ENCODE data around the gene LARGE1.

The LARGE1 gene

DNA sequence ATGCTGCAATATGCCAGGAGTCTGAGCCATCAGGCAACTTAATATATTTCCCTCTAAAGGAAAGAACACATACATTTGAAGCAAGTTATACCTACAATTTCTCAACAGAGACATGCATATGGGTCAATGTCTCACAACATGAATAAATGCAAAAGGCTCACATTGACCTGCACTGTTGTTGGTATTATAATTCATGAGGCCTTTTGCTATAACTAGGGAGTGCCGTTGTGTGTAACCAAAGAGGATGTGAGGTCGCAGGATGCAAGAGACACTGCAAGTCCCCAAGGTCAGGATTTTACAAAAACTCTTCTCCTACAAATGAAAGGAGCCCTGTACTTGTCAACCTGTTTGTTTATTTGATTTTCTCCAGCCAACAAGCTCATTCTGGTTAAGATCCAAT is 250.5 kb downstream of the LARGE1 start:
- TF ChIP-seq, protein P1, sequence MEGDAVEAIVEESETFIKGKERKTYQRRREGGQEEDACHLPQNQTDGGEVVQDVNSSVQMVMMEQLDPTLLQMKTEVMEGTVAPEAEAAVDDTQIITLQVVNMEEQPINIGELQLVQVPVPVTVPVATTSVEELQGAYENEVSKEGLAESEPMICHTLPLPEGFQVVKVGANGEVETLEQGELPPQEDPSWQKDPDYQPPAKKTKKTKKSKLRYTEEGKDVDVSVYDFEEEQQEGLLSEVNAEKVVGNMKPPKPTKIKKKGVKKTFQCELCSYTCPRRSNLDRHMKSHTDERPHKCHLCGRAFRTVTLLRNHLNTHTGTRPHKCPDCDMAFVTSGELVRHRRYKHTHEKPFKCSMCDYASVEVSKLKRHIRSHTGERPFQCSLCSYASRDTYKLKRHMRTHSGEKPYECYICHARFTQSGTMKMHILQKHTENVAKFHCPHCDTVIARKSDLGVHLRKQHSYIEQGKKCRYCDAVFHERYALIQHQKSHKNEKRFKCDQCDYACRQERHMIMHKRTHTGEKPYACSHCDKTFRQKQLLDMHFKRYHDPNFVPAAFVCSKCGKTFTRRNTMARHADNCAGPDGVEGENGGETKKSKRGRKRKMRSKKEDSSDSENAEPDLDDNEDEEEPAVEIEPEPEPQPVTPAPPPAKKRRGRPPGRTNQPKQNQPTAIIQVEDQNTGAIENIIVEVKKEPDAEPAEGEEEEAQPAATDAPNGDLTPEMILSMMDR (IDR thresholded peaks at IDR 0.05; ENCODE audit: unreplicated experiment in 3 of 3): no peak
- H3K4me3 Mint-ChIP-seq: no peak overlapping the region
- H3K4me1 Mint-ChIP-seq: peaks cover 21% of the 10 kb centered on the region
- peaks cover 4% of the 10 kb centered on the region for H3K27me3 Mint-ChIP-seq (ENCODE audit: low read depth)
- H3K36me3 Mint-ChIP-seq (ENCODE audit: low read depth): no peaks in the 10 kb centered on the region
- peak overlapping the region in 1 of 3 experiments; percentile 31 for H3K27ac Mint-ChIP-seq
- H3K9me3 Mint-ChIP-seq: no peaks in the 10 kb centered on the region

DNA sequence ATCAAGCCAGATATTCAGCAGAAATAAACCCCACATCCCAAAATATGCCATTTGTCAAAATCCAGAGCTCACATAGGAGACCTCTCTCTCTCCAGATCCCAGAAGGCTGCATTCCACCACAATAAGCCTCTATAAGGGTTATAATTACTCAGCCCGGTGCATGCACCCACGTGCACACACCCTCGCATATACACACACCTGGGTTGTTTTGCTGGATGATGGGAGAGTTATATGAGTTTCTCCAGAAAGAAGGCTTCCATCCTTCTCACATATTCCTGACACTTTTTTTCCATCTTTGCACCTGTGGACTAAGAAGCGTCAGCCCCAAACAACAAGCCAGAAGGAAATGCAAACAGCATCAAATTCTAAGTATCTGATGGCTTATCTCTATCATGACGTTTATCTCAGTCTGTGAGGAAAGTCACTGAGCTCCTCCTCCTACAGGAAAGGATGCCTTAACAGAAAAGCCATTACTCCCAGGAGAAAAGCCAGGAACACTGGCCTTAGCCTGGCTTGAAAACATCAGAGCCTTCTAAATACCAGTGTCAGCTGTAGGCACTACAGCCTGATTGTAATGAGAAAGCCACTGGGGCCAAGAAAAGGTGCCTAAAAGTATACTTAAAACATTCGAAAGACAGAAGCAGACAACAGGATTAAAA is 253.2 kb downstream of the LARGE1 start:
- Mint-ChIP-seq H3K27ac (no peak overlapping the region), H3K4me1 (peaks cover 21% of the 10 kb centered on the region), H3K36me3 (ENCODE audit: low read depth) (no peaks in the 10 kb centered on the region), H3K27me3 (ENCODE audit: low read depth) (peaks cover 7% of the 10 kb centered on the region), H3K9me3 (no peaks in the 10 kb centered on the region), H3K4me3 (no peak overlapping the region)
- TF ChIP-seq, protein P1 (IDR thresholded peaks at IDR 0.05; ENCODE audit: unreplicated experiment in 3 of 3): no peak

DNA sequence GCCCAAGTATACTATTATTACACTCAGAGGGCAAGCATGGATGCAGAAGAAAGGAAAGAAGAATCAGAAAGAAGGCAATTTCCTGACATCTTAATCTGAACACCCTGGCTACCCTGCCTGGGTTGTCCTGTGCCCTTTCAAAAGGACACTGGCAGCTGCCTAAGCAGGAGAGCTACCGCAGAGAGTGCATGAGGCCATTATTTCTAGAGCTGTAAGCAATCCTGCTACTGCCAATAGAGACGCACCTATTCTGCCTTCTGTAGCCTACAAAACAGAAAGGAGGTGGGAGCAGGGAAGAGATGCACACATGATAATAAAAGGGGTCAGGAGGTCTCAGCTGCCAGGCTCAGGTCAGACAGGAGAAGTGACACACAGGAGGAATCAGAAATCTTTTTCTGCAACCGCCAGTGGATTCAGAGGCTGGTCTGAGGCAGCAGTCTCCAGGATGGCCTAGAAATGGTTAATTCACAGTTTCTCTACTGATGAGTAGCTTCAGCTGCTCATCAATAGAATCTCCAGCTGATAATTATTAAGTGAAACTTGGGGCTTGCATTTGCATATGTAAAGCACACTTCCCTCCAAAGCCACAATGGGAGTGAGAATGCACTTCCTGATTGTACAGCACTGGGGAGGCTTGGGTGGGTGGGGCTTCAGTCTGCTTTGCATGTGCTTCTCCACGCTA is 253.9 kb downstream of the LARGE1 start:
- Mint-ChIP-seq H3K27ac (no peak overlapping the region), H3K9me3 (no peaks in the 10 kb centered on the region), H3K4me1 (peaks cover 21% of the 10 kb centered on the region), H3K4me3 (no peak overlapping the region), H3K27me3 (ENCODE audit: low read depth) (peaks cover 7% of the 10 kb centered on the region), H3K36me3 (ENCODE audit: low read depth) (no peaks in the 10 kb centered on the region)
- TF ChIP-seq, protein P1 (IDR thresholded peaks at IDR 0.05; ENCODE audit: unreplicated experiment in 3 of 3): no peak

DNA sequence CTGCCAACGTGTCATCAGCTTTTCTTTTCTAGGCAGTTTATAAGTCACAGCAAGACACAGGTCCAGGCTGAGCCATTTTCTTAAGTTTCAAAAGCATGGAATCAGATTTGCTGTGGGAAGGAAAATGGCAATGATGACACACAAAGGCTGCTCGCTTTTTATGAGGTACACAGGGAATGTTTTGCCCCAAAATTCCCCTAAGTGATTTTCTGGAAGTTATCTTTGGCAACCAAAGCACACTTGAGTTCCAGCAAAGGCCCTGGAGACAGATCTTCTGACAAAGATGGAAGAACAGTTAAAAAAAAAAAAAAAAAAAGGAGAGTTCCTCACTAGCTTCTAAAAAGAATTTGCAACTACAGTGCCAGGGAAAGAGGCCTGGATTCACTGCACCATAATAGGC is 260.8 kb downstream of the LARGE1 start:
- TF ChIP-seq, protein P1 (IDR thresholded peaks at IDR 0.05; ENCODE audit: unreplicated experiment in 3 of 3): no peak
- Mint-ChIP-seq H3K27ac (peak overlapping the region; percentile 27 to 59 (median 29)), H3K4me1 (peaks cover 22% of the 10 kb centered on the region), H3K27me3 (ENCODE audit: low read depth) (peaks cover 7% of the 10 kb centered on the region), H3K4me3 (no peak overlapping the region), H3K9me3 (peaks cover 7% of the 10 kb centered on the region), H3K36me3 (ENCODE audit: low read depth) (peaks cover 17% of the 10 kb centered on the region)

DNA sequence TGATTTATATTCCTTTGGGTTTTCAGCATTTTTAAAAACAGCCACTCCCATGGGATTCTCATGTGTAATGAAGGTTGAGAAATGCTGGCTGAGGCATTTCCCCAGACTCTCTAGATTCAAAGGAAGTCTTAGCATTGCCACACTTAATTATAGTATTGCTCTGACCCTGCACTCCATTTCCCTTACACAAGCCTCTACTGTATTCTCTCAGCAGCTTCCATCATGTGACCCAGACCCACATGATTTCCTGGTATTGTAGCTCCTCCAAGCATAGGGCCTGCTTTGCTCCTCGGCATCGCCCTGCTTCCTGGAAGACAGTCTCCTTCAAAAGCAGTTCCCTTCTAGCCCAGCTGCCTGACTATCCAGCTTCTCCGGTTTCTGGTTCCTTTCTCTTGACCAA is 261.5 kb downstream of the LARGE1 start:
- H3K27me3 Mint-ChIP-seq (ENCODE audit: low read depth): peaks cover under 1% of the 10 kb centered on the region

More for the DNA sequence above, 261.5 kb downstream of the LARGE1 start:
- TF ChIP-seq, protein P1 (IDR thresholded peaks at IDR 0.05; ENCODE audit: unreplicated experiment in 3 of 3): no peak
- Mint-ChIP-seq H3K4me1 (peaks cover 25% of the 10 kb centered on the region), H3K4me3 (no peak overlapping the region), H3K36me3 (ENCODE audit: low read depth) (peaks cover 17% of the 10 kb centered on the region), H3K27ac (peak overlapping the region; percentile 27 to 59 (median 32)), H3K9me3 (peaks cover 7% of the 10 kb centered on the region)

Data from nephron (organoid).